ENCODE measurements around the gene SGCE.

SGCE gene

GRCh38 chr7:94655126-94655847, 646 bp downstream of the SGCE start:
- Histone ChIP-seq H3K4me2 (ENCODE audit: low read length, poor library complexity, severe bottlenecking) (peak overlapping the region; percentile 96), H2BK12ac (ENCODE audit: low read length in 2 of 2) (no peak overlapping the region), H3K27me3 (ENCODE audit: control insufficient read depth in 1 of 2, insufficient read depth in 1 of 2, low read length in 2 of 2) (no peaks in the 10 kb centered on the region), H3K18ac (ENCODE audit: low read depth in 1 of 2, low read length in 2 of 2) (peak overlapping the region; percentile 90 to 99), H3K79me1 (replicated peaks; ENCODE audit: low read length, poor library complexity, severe bottlenecking) (no peaks in the 10 kb centered on the region), H3K4me3 (ENCODE audit: insufficient read depth in 1 of 2, low read depth in 1 of 2, low read length in 2 of 2) (peak overlapping the region; percentile 72 to 94), H3K4me1 (ENCODE audit: control insufficient read depth, insufficient read depth, low read depth, low read length) (no peaks in the 10 kb centered on the region), H2AK5ac (ENCODE audit: low read length, severe bottlenecking) (no peak overlapping the region), H2BK120ac (ENCODE audit: low read depth, low read length) (peak overlapping the region; percentile 86), H2BK5ac (ENCODE audit: low read depth, low read length, poor library complexity, severe bottlenecking) (peak overlapping the region; percentile 74), H2BK15ac (ENCODE audit: low read depth, poor library complexity, severe bottlenecking) (peak overlapping the region; percentile 60), H3K27ac (ENCODE audit: low read length, poor library complexity, severe bottlenecking) (peak overlapping the region; percentile 71), H3K23ac (ENCODE audit: low read length in 2 of 2) (no peak overlapping the region), H3K9me3 (ENCODE audit: control insufficient read depth, low read length) (no peaks in the 10 kb centered on the region), H4K8ac (ENCODE audit: low read length) (peak overlapping the region; percentile 96), H3K4ac (ENCODE audit: low read depth in 1 of 2, low read length in 2 of 2) (peak overlapping the region; percentile 94 to 95), H3K36me3 (ENCODE audit: control insufficient read depth in 1 of 2, insufficient read depth in 2 of 2, low read depth in 1 of 2, low read length in 2 of 2) (no peaks in the 10 kb centered on the region), H4K91ac (ENCODE audit: low read length) (peak overlapping the region; percentile 90), H2AFZ (ENCODE audit: low read depth, low read length) (no peak overlapping the region), H3K9ac (ENCODE audit: low read length) (peak overlapping the region; percentile 94), H3K14ac (ENCODE audit: low read length in 2 of 2) (peak overlapping the region in 1 of 2 experiments; percentile 89)
- WGBS: 1% methylated on average over 32 of the region's 38 CpGs
- peak; percentile 70 for DNase-seq

- Histone ChIP-seq H3K9me3 (ENCODE audit: control insufficient read depth, low read length) (no peaks in the 10 kb centered on the region), H3K9ac (ENCODE audit: low read length) (peak overlapping the region; percentile 94), H2AFZ (ENCODE audit: low read depth, low read length) (no peak overlapping the region), H3K18ac (ENCODE audit: low read depth in 1 of 2, low read length in 2 of 2) (peak overlapping the region in 1 of 2 experiments; percentile 90), H3K23ac (ENCODE audit: low read length in 2 of 2) (no peak overlapping the region), H2BK15ac (ENCODE audit: low read depth, poor library complexity, severe bottlenecking) (no peak overlapping the region), H2AK5ac (ENCODE audit: low read length, severe bottlenecking) (no peak overlapping the region), H3K79me1 (replicated peaks; ENCODE audit: low read length, poor library complexity, severe bottlenecking) (no peaks in the 10 kb centered on the region), H3K27ac (ENCODE audit: low read length, poor library complexity, severe bottlenecking) (peak overlapping the region; percentile 71), H3K4me2 (ENCODE audit: low read length, poor library complexity, severe bottlenecking) (peak overlapping the region; percentile 96), H3K36me3 (ENCODE audit: control insufficient read depth in 1 of 2, insufficient read depth in 2 of 2, low read depth in 1 of 2, low read length in 2 of 2) (no peaks in the 10 kb centered on the region), H3K4ac (ENCODE audit: low read depth in 1 of 2, low read length in 2 of 2) (no peak overlapping the region), H3K4me3 (ENCODE audit: insufficient read depth in 1 of 2, low read depth in 1 of 2, low read length in 2 of 2) (peak overlapping the region; percentile 72 to 94), H3K14ac (ENCODE audit: low read length in 2 of 2) (no peak overlapping the region), H2BK12ac (ENCODE audit: low read length in 2 of 2) (no peak overlapping the region), H4K8ac (ENCODE audit: low read length) (no peak overlapping the region), H4K91ac (ENCODE audit: low read length) (no peak overlapping the region), H3K27me3 (ENCODE audit: control insufficient read depth in 1 of 2, insufficient read depth in 1 of 2, low read length in 2 of 2) (no peaks in the 10 kb centered on the region), H2BK120ac (ENCODE audit: low read depth, low read length) (no peak overlapping the region), H2BK5ac (ENCODE audit: low read depth, low read length, poor library complexity, severe bottlenecking) (no peak overlapping the region), H3K4me1 (ENCODE audit: control insufficient read depth, insufficient read depth, low read depth, low read length) (peaks cover 2% of the 10 kb centered on the region)
- no peak for DNase-seq
- 7% methylated on average over 11 of the region's 11 CpGs for WGBS
Observed at GRCh38 chr7:94654783-94655125, 1.2 kb downstream of the SGCE start.

DNA sequence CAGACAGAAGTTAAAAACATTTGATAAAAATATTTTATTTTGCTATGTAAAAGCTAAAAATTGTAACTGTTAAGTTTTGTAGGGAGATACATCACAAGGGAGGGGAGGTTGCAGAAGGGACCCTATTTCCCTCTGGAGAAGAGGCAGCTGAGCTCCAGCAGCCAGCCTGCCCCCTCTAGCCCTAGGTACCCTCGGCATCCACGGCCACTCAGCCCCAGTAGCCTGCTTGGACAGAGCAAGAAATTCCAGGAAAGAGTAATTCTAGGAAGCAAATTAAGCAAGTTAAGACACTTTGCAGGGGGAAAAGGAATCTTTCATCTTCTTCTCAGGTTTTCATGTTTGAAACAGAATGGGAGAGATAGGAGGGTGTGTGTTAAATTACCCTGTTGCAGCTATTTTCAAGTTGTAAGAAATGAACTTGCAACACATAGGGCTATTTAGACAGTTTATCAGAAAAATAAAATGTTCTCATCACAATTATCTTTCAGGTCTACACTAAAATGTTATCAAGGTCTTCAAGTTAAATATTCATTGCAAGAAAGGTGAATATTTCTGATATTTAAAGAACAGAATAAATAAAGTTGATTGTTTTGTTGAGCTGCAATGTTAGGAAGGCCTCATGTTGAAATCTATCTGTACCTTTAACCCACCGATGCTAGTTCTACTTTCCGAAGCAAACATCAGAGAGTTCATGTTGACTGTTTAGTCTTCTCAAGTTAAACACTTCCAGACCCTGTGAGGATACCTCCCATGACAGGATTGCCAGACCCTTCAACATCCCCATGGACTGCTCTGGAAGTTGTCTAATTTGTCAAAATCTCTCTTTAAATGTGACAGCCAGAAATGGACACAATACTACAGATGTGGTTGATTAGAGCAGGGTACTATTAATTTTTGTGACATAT, 5.5 kb downstream of the SGCE start:
- no peak overlapping the region for H2AK5ac ChIP-seq (ENCODE audit: low read length, severe bottlenecking)
- no peaks in the 10 kb centered on the region for H3K27me3 ChIP-seq (ENCODE audit: control insufficient read depth in 1 of 2, insufficient read depth in 1 of 2, low read length in 2 of 2)
- no peak overlapping the region for H2BK120ac ChIP-seq (ENCODE audit: low read depth, low read length)
- no peak overlapping the region for H2BK12ac ChIP-seq (ENCODE audit: low read length in 2 of 2)
- WGBS: 59% methylated on average over 4 of the region's 4 CpGs
- H3K18ac ChIP-seq (ENCODE audit: low read depth in 1 of 2, low read length in 2 of 2): peak overlapping the region in 1 of 2 experiments; percentile 66
- H3K9me3 ChIP-seq (ENCODE audit: control insufficient read depth, low read length): no peaks in the 10 kb centered on the region
- no peak overlapping the region for H3K27ac ChIP-seq (ENCODE audit: low read length, poor library complexity, severe bottlenecking)
- peaks cover 2% of the 10 kb centered on the region for H3K4me1 ChIP-seq (ENCODE audit: control insufficient read depth, insufficient read depth, low read depth, low read length)
- H3K36me3 ChIP-seq (ENCODE audit: control insufficient read depth in 1 of 2, insufficient read depth in 2 of 2, low read depth in 1 of 2, low read length in 2 of 2): no peaks in the 10 kb centered on the region
- no peak overlapping the region for H3K4ac ChIP-seq (ENCODE audit: low read depth in 1 of 2, low read length in 2 of 2)
- peaks cover 3% of the 10 kb centered on the region for H3K79me1 ChIP-seq (replicated peaks; ENCODE audit: low read length, poor library complexity, severe bottlenecking)
- no peak for DNase-seq
- H3K4me2 ChIP-seq (ENCODE audit: low read length, poor library complexity, severe bottlenecking): no peak overlapping the region
- no peak overlapping the region for H2BK15ac ChIP-seq (ENCODE audit: low read depth, poor library complexity, severe bottlenecking)
- no peak overlapping the region for H2AFZ ChIP-seq (ENCODE audit: low read depth, low read length)
- no peak overlapping the region for H4K8ac ChIP-seq (ENCODE audit: low read length)
- H3K9ac ChIP-seq (ENCODE audit: low read length): peak overlapping the region; percentile 71
- no peak overlapping the region for H3K14ac ChIP-seq (ENCODE audit: low read length in 2 of 2)
- no peak overlapping the region for H2BK5ac ChIP-seq (ENCODE audit: low read depth, low read length, poor library complexity, severe bottlenecking)
- no peak overlapping the region for H4K91ac ChIP-seq (ENCODE audit: low read length)
- H3K4me3 ChIP-seq (ENCODE audit: insufficient read depth in 1 of 2, low read depth in 1 of 2, low read length in 2 of 2): peak overlapping the region in 1 of 2 experiments; percentile 70
- H3K23ac ChIP-seq (ENCODE audit: low read length in 2 of 2): no peak overlapping the region

GRCh38 chr7:94649450-94649849, 6.5 kb downstream of the SGCE start:
- Histone ChIP-seq H3K14ac (ENCODE audit: low read length in 2 of 2) (no peak overlapping the region), H3K18ac (ENCODE audit: low read depth in 1 of 2, low read length in 2 of 2) (no peak overlapping the region), H4K91ac (ENCODE audit: low read length) (no peak overlapping the region), H4K8ac (ENCODE audit: low read length) (no peak overlapping the region), H3K27me3 (ENCODE audit: control insufficient read depth in 1 of 2, insufficient read depth in 1 of 2, low read length in 2 of 2) (no peaks in the 10 kb centered on the region), H3K9ac (ENCODE audit: low read length) (peak overlapping the region; percentile 71), H2BK15ac (ENCODE audit: low read depth, poor library complexity, severe bottlenecking) (no peak overlapping the region), H3K4ac (ENCODE audit: low read depth in 1 of 2, low read length in 2 of 2) (no peak overlapping the region), H3K27ac (ENCODE audit: low read length, poor library complexity, severe bottlenecking) (no peak overlapping the region), H2AFZ (ENCODE audit: low read depth, low read length) (no peak overlapping the region), H2BK120ac (ENCODE audit: low read depth, low read length) (no peak overlapping the region), H2BK12ac (ENCODE audit: low read length in 2 of 2) (no peak overlapping the region), H3K36me3 (ENCODE audit: control insufficient read depth in 1 of 2, insufficient read depth in 2 of 2, low read depth in 1 of 2, low read length in 2 of 2) (no peaks in the 10 kb centered on the region), H2AK5ac (ENCODE audit: low read length, severe bottlenecking) (no peak overlapping the region), H3K9me3 (ENCODE audit: control insufficient read depth, low read length) (no peaks in the 10 kb centered on the region), H3K23ac (ENCODE audit: low read length in 2 of 2) (no peak overlapping the region), H3K79me1 (replicated peaks; ENCODE audit: low read length, poor library complexity, severe bottlenecking) (peaks cover 3% of the 10 kb centered on the region), H3K4me3 (ENCODE audit: insufficient read depth in 1 of 2, low read depth in 1 of 2, low read length in 2 of 2) (peak overlapping the region in 1 of 2 experiments; percentile 70), H3K4me1 (ENCODE audit: control insufficient read depth, insufficient read depth, low read depth, low read length) (peaks cover 2% of the 10 kb centered on the region), H3K4me2 (ENCODE audit: low read length, poor library complexity, severe bottlenecking) (no peak overlapping the region), H2BK5ac (ENCODE audit: low read depth, low read length, poor library complexity, severe bottlenecking) (no peak overlapping the region)
- WGBS: 86% methylated on average over 4 of the region's 4 CpGs
- DNase-seq: peak; percentile 26

All from mesenchymal stem cell (in vitro differentiated cells and primary cell).